GM19468 (cell line): ENCODE measurements around the gene SOX18.
"Not testable (repeated sequence)": the region's sequence is repeated elsewhere in the genome, so short reads cannot be mapped to it uniquely, and the experiment has no call there.

Experiments used
- ATAC-seq: cut with Tn5 transposase; IDR thresholded peaks from one replicate; pipeline ENCODE4 v1.9.1; 2021; ENCODE audit warnings: mild to moderate bottlenecking, moderate library complexity, moderate number of reproducible peaks; ENCODE audit not compliant: unreplicated experiment; ENCODE audit errors: extremely low read depth

The SOX18 gene

DNA sequence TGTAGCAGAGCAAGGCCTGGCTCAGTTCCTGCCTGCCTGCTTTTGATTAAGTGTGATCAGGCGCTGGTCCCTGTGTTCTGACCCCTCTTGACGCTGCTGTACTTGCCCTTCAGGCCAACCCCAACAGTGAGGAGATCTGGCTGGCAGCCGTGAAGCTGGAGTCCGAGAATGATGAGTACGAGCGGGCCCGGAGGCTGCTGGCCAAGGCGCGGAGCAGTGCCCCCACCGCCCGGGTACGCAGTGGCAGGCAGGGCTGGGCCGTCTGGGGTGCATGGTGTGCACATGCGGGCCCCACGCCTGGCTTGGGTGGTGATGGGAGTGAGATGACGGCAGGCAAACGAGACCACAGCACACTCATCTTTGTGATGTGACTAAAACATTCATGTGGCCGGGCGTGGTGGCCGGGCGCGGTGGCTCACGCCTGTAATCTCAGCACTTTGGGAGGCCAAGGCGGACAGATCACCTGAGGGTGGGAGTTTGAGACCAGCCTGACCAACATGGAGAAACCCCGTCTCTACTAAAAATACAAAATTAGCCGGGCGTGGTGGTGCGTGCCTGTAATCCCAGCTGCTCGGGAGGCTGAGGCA, 23.5 kb downstream of the SOX18 start:
- no peak for ATAC-seq

DNA sequence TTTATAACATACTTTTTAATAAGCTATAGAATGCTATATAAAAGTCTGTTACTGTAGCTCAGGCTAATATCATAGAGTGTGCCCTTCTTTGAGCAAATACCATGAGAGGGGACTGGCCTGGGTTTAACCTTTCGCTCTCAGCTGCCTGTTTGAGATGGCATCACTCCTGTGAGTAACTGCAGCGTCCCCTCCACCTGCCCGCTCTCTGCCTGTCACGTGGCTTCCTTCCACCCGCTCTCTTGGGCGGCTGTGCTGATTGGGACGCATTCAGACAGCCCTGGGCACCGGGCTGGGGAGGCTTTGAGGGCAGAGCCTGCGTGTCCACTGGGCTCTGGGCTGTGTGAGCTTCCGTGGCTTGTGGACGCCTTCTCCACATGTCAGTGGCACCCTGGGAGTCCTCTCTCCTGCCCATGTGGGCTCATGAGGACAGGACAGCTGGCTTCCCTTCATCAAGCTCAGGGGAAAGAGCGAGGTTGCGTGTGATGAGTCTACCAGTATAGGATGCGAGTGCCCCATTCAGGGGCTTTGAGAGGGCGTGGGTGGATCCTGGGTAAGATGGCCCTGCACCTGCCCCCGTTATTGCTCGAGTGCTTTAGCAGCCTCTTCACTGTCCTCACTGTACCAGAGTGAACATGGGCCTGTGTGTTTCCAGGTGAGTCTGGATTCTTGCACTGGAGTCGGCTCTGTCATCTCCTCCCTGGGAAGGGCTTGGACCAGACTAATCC, 24.2 kb downstream of the SOX18 start:
- no peak for ATAC-seq

DNA sequence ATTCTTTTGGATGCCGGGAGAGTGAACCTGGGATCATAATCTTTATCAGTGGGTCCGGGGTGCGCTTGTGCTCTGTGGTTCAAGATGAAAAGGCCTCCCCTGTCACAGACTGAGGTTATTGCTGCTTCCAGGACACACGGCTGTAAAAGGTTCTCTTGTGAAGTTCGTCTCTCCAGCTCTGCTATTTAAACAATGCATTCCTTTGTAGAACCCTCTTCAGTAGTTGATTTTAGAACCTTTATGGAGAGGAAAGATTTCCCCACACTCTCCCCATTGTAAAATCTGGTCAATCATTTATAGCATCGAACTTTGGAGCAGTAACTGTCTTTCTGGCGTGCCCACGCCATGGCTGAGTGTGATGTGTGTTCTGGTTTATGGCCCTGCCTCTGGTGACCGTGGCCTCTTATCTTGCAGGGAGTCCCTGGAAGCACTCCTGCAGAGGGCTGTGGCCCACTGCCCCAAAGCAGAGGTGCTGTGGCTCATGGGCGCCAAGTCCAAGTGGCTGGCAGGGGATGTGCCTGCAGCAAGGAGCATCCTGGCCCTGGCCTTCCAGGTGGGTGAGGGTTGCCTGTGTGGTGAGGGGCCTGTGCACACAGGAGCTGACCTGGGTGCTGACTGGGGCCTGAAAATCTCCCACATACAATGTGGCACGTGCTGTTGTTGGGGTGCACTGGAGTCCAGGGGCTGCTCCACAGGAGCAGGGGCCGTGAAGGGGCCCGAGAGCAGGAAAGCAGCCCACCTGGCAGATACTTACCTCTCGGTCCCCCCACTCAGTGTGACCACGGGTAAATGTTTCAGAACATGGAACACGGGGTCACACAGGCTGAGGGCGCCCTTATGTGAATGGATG, 25.1 kb downstream of the SOX18 start:
- ATAC-seq = no peak

DNA sequence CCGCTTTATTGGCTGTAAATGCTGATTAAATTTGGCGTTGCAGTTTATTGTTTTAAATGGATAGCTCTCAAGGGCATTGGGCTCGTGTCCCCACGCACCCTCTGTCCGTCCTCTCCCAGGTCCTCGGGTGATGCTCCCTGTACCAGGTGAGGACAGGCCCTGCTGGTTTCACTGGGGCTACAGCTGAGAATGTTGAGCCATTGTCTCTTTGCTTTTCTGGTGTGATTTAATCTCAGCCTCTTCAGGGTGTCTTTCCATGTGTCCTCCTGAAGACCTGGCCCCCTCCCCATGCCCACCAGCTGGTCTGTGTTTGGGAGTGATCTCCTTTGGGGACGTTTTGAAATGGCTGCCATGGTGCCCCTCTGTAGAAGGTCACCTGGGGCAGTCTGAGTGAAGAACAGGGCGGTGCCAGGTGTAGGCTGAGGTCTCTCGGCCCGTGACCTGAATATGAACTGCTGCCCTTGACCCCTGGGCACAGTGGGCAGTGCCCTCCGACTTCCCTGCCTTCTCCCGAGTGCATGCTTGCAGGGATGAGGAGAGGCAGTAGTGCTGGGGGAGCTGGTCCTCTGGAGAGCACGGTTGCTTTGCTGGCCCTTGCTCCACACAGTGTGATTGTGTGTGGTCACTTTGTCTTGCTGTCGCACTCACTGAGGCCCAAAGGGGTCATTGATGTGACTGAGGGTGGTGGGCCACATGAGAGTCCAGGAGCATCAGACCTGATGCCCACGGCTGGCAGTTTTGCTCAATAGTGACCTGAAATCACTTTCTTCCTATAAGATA, 25.9 kb downstream of the SOX18 start:
- ATAC-seq = no peak

DNA sequence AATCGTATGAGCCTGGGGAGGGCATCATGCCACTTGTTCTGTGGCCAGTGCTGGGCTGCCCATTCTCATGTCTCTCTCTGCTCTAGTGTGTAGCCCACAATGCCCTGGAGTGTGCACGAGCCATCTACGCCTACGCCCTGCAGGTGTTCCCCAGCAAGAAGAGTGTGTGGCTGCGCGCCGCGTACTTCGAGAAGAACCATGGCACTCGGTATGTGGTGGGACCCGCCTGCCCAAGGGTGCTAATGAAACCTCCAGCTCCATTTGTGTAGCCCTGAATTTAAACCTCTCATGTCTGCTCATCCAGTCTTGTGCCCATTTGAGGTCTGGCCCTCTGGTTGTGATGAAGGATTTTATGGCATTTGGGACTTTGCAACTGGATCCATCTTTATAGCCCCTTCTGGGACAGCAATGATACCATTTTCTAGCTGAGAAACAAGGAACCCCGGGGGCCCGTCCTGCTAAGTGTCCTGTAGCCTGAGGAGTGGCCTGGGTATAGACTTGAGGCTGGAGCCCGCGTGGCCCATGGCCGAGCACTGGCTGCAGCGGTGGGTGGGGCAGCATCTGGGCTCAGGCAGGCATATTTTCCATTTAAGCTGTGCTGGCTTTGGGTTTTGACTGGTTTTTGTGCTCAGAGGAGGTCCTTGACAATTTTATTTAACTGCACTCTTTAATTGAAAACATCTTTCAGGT, 26.6 kb downstream of the SOX18 start:
- ATAC-seq = no peak

DNA sequence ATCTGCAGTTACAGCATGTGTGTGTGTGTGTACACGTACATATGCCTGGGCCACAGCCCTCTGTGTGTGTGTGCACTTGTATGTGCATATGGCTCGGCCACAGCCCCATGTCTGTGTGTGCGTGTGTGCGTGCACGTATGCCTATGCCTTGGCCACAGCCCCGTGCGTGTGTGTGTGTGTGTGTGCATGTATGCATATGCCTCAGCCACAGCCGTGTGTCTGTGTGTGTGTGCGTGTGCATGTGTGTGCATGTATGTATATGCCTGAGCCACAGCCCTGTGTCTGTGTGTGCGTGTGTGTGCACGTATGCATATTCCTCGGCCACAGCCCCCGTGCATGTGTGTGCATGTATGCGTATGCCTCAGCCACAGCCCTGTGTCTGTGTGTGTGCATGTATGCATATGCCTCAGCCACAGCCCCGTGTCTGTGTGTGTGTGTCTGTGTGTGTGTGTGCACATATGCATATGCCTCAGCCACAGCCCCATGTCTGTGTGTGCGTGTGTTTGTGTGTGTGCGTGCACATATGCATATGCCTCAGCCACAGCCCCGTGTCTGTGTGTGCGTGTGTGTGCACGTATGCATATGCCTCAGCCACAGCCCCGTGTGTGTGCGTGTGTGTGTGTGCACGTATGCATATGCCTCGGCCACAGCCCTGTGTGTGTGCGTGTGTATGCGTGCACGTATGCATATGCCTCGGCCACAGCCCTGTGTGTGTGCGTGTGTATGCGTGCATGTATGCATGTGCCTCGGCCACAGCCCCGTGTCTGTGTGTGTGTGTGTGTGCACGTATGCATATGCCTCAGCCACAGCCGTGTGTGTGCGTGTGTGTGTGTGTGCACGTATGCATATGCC, 28.1 kb downstream of the SOX18 start:
- no peak for ATAC-seq

DNA sequence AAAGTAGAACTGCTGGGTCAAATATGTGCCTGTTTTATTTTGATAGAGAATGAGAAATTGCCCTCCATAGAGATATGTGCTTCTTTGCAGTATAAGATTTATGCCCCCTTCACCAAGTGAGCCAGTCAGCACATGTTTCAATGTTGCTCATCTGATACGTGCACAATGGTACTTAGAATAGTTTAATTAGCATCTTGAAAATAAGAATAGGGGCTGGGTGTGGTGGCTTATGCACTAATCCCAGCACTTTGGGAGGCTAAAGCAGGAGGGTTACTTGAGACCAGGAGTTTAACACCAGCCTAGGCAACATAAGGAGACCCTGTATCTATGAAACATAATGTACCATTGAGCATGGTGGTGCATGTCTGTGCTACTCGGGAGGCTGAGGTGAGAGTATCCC, 33.8 kb downstream of the SOX18 start:
- no peak for ATAC-seq

DNA sequence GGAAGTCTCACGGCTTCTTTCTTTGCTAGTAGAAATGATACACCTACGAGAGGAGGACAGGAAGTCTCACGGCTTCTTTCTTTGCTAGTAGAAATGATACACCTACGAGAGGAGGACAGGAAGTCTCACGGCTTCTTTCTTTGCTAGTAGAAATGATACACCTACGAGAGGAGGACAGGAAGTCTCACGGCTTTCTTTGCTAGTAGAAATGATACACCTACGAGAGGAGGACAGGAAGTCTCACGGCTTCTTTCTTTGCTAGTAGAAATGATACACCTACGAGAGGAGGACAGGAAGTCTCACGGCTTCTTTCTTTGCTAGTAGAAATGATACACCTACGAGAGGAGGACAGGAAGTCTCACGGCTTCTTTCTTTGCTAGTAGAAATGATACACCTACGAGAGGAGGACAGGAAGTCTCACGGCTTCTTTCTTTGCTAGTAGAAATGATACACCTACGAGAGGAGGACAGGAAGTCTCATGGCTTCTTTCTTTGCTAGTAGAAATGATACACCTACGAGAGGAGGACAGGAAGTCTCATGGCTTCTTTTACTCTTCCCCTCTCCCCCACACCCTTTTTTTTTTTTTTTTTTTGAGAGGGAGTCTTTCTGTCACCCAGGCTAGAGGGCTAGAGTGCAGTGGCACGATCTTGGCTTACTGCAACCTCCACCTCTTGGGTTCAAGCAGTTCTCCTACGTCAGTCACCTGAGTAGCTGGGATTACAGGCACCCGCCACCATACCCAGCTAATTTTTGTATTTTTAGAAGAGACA, 36.9 kb downstream of the SOX18 start:
- ATAC-seq = not testable (repeated sequence)

DNA sequence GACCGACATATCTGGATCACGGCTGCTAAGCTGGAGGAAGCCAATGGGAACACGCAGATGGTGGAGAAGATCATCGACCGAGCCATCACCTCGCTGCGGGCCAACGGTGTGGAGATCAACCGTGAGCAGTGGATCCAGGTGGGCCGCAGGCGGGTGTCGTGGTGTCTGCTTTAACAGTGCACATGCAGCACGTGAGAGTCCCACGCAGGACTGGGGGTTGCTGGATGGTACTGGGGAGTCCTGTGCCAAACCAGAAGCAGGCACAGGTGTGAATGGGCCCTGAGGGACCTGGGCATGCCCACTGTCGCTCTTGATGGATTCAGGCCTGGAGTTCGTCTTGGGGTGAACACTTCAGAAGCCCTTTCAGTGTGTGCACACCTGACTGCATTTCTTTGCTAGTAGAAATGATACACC, 38.1 kb downstream of the SOX18 start:
- no peak for ATAC-seq

DNA sequence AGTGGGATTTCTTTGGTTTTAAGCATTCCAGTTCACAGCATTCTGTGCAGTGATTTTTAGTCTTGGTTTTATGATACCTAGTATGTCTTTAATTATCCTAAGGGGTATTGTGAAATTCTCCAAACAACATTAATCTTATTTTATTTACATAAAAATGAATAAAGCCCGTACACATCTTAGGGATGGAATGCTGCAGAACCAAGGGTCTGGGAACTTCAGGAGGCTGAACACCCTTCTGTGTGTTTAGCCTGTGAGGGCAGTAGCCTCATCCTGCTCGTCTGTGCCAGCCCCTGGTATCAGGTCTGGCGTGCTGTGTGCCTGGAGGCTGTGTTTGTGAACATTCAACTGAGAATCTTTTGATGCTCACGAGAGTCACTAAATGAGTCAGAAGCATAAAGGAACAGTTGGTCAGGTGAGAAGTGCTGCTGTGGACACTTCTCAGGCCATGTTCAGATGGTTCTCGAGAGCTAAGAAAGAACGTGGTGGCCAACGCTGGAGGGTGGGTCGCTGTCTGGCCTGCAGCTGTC, 38.7 kb downstream of the SOX18 start:
- no peak for ATAC-seq

DNA sequence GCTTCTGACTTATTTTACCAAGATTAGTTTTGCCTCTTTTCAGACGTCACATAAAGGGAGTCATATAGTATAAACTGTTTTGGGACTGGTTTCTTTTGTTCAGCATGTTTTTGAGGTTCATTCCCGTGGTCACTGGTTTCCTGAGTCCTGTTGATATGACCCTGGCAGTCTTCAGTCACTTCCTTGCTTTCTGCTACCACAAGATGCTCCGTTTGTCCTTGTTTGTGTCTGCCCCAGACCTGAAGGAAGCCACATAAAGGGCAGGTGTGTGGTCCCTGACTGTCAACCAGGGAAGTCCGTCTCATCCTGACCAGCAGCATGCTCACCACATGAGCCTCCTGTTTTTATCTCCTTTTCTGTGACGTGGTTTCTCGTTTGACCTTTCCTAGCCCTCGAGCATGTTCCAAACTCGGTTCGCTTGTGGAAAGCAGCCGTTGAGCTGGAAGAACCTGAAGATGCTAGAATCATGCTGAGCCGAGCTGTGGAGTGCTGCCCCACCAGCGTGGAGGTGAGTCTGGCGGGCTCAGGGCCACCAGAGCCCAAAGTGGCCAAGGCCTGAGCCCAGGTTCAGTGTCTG, 39.5 kb downstream of the SOX18 start:
- no peak for ATAC-seq

DNA sequence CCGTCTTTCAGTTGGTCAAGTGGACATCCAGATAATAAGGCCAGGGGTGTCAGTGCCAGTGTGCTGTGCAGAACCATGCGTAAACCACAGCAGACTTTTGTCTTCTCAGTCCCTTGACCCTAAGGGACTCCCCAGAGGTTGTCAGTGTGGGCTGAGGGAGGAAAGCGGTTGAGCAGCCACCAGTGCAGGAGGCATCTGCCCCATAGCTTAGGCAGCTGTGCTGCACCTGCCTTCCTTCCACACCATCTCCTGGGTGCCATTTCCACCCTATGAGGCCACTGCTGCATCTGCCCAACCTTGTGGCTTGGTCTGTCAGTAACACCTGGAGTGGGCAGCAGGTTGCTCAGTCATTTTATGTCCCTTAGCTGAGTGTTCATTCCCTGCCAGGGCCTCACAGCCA, 42.5 kb downstream of the SOX18 start:
- ATAC-seq = no peak

DNA sequence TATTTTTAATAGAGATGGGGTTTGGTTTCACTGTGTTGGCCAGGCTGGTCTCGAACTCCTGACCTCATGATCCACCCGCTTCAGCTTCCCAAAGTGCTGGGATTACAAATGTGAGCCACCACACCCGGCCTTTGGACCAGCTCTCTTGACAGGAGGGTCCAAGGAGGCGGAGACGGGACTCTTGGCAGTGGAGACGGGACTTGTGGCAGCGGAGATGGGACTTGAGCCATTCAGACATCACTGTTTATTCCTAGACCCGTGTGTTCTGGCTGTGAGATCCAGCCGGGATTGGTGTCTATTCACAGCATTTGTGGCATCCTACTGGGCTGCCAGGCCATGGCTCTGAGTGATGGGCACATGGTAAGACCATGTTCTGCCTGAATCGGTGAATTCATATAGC, 42.9 kb downstream of the SOX18 start:
- ATAC-seq = no peak

DNA sequence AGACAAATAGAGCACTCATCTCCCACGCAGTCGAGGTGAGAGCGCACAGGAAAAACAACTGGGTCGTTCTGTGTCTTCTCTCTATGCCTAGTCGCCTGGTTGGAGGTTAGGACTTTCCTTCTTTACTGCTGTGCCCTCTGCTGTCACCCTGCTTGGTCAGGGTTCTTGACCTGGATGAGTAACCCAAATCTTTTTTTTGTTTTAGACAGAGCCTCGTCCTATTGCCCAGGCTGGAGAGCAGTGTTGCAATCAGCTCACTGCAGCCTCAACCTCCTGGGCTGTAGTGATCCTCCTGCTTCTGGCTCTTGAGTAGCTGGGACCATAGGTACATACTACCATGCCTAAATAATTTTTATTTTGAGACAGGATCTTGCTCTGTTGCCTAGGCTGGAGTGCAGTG, 44.0 kb downstream of the SOX18 start:
- ATAC-seq = no peak

DNA sequence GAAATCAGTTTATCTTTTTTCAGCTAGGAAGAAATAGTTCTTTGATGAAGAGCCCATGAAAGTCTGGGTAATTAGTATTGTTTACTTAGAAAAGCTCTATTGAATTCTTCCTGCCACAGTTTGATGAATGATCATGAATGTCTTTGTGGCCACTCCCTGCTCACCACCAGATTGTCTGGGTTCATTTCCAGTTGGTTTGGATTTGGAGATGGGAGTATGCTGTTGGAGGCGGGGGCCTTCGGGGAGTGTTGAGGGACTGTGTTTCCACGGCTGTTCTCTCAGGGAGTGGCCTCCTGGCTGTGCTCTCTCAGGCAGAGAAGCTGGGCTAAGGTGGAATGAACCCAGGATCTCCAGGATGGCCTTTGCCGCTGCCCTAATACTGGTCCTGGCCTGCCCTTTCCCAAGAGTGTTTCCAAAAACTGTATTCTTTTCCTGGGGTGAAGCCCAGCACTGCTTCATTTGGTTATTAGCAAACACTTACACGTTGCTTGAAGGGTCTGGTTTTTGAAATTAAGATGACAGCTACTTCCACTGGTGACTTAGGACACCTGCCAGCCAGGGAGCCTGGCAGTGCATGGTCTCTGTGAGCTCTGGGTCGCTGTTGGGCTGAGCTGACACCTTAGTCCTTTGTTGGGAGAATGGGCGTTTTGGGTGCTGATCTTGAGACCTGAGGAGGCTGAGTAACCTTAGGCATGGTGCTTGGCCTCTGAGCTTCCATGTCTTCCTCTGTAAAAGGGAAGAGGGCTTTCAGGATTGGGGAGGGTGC, 45.3 kb downstream of the SOX18 start:
- ATAC-seq = no peak

DNA sequence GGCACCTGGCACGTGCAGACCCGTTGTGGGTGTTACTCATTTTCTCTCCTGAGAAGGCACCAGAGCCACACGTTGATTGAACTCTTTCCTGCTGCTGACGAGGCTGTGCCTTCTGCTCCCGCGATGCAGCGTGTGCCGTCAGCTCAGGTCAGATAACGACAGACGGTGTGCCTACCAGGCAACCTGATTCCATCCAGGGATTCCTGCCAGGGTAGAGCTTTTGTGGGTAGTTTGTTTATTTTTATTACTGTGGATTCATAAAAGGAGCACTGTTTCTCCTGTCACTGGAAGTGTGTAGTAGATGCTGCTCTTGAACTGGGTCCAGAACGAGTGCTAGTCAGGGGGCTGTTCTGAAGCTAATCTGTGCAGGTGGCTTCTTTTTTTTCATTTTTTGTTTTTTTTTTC, 47.8 kb downstream of the SOX18 start:
- no peak for ATAC-seq

DNA sequence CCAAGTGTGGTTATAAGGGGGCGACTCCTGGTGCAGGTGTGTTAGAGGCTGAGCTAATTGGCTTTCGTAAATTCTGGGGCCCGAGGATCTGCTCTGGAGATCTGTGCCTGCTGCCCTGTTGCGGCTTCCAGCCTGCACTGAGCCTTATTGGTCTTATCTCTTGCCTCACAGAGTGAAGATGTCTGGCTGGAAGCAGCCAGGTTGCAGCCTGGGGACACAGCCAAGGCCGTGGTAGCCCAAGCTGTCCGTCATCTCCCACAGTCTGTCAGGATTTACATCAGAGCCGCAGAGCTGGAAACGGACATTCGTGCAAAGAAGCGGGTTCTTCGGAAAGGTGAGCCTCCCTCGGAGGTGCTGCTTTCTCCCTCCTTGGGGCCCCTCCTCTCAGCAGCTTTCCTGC, 48.5 kb downstream of the SOX18 start:
- ATAC-seq = no peak
